NCI-H510A (cell line): ENCODE results near the gene CNGB1.
"Not testable (repeated sequence)": the region's sequence is repeated elsewhere in the genome, so short reads cannot be mapped to it uniquely, and the experiment has no call there.

Source experiments
- DNase-seq: peaks from one replicate; lab custom pipeline; 2025; lab: John Stamatoyannopoulos, UW

Gene CNGB1

DNA sequence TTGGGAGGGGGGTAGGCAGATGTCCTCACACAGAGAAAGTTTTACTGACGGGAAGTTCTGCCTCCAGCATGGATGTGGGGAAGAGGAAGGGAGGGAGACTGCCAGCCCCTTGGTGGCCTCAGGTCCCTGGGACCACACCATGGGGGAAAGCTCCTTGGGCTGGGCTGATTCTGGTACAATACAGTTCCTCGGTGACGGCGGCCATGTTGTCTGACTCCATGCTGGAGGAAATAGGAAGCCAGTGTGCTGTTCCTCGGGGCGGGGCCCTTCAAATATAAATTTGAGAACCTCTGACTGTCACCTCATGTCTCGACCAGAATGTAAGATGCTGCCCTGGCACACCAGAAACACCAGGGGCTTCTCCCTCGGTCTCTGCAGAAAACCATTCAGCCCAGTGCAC lies 66.8 kb downstream of the CNGB1 start:
- DNase-seq: no peak

DNA sequence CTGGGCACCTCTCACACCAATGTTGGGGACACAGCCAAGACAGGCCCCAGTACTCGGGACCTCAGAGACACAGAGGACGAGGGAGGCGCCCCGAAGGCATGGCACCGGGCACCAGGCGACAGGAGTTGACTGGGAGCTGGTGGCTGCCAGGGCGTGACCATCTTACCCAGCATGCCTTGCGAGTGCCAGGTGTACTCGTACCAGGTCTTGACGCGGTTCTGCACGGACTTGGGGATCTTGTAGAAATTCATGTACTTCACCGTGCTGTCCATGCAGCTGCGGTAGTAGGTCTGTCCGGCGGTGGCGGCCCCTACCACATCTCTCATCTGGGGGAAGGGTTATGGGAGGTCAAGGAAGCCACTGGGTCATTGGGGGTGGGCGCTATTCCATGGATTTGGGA lies 67.3 kb downstream of the CNGB1 start:
- DNase-seq: no peak

DNA sequence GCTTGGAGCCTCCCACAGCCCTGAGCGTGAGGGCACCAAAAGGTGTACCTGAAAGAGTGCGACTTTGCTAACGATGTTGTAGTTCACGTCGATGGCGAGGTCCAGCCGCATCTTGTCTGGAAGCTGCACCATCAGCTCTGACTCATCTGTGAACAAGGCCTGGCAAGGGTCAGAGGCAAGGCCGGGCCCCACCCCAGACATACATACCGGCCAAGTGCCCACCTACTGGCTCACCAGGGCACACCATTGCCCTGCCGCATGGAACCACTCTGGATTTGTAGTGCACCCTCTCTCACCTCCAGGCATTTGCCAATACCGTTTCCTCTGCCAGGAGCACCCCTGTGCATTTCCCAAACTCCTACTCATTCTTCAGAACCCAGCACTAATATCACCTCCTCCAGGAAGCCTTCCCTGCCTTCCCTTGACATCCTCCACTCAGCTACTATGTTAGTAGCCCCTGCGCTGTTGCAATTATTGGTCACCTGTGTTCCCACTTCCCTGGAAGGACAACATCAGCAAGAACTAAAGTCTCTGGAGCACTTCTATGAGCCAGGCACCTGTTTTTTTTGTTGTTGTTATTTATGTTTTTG lies 69.4 kb downstream of the CNGB1 start:
- DNase-seq: no peak

DNA sequence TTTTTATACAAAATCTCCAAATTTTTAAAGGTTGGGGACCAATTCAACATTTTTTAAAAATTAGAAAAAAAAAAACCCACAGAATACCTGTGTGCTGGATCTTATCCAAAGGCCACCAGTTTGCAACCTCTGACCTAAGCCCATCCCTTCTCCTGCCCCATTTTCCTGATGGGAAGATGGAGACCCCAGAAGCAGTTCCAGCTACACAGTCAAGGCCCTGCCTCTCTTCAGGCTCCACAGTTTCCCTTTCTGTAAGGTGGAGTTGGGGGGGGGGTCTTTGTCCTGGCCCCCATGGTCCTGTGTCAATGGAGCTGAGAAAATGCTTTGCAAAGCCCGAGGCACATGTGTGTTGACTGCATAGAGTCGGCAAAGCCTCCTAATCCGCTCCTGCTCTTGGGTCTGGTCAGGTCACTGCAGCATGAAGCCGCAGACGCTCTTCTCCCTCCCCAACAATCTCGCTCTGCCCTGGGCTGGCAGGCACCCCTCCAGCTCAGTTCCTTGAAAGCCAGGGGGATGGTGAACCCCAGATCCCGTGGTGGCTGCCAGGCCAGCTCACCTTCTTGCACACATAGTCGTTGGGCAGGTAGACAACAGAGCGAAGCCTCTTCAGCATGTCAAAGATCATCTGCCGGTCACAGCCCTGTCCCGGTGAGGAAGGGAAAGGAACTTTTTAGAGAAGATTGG lies 70.0 kb downstream of the CNGB1 start:
- no peak for DNase-seq

DNA sequence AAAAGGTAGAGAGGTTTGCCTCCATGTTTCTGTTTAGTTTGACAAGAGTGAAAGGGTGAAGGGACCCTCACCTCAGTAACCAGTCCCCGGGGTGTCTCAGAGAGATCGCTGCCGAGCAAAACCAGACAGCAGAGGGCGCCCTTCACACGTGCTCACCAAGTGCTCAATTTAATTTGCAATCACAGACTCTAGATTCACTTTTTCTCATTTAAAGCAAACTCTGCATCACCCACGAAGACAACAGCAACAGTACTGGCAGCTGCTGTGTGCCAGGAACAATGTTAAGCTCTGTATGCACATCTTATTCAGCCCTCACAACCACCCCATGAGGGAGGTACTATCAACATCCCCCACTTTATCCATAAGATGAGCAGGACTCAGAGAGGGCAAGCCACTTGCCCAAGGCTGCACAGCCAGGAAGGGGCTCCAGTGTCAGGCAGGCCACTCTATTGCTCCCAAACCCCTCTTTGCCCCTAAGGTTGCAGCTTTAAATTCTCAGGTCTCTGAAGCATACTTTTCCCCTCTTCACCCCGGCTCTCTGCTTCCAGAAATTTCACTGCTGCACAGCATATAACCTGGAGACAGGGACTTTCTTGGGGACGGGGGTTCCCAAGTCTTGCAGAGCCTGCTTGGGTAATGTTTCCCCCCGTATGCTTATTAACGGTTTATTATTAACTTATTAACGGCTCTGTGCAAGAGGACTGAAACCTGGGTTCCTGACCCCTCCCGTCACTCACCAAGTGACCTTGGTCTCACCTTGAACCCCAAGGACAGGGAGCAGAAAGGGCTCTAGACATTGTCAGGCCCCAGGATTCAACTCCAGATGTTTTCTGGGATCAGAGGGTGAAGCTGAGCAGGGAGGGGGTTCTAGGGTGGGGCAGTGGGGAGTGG lies 70.9 kb downstream of the CNGB1 start:
- DNase-seq: no peak

DNA sequence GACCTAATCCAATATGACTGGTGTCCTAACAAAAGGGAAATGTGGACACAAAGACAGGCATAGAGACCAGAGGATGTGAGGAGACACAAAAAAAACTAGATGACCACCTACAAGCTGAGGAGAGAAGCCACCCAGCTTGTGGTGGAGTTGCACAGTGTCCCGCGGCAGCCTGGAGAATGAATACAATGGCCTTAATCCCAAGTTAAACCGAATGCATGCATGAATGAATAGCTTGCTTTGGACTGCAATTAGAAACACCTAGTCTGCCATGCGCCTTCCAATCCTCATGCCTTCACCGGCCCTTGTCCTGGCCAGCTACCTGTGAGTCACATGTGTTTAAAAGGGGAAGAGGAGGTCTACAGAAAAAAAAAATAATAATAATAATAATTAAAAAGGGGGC lies 72.0 kb downstream of the CNGB1 start:
- no peak for DNase-seq

DNA sequence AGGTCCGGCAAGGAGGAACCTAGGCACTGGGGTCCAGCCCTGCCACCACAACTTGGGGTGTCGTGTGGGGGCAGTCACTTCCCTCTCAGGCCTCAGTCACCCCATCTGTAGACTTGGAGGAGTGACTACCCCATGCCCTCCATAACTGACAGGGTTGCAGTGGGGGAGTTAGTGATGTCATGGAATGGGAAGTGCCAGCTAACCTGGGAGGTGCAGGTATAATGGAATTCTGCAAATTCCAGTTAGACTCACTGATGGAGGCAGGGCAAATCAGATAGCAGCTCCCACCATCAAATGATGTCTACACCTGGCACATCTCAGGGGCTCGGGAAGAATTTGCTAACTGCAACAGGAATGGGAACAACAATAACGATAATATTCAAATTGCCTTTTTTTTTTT lies 72.9 kb downstream of the CNGB1 start:
- no peak for DNase-seq

DNA sequence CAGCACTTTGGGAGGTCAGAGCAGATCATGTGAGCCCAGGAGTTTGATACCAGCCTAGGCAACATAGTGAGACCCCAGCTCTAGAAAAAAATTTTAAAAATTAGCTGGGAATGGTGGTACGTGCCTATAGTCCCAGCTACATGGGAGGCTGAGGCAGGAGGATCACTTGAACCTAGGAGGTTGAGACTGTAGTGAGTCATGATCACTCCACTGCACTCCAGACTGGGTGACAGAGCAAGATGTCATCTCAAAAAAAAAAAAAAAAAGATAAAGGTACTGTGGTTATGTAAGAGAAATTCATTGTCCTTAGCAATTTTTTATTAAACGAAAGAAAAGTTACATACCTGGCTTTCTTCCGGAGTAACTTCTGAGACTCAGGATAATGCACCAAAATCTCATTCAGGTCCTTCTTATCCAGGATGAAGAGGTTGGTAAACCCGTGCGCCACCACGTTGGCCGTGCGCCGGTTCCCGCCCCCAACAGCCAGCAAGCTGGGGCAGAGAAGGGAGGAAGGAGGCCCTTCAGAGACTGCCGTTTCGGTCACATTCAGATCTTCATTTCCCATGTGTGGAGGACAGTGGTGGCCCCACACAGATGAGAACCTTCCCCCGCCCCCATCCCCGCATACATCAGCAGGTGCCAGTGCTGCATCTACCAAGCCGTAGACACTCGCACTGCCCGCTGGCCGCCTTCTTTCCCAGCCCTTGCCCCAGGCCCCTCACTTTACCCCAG lies 73.7 kb downstream of the CNGB1 start:
- peak; percentile 24 for DNase-seq

DNA sequence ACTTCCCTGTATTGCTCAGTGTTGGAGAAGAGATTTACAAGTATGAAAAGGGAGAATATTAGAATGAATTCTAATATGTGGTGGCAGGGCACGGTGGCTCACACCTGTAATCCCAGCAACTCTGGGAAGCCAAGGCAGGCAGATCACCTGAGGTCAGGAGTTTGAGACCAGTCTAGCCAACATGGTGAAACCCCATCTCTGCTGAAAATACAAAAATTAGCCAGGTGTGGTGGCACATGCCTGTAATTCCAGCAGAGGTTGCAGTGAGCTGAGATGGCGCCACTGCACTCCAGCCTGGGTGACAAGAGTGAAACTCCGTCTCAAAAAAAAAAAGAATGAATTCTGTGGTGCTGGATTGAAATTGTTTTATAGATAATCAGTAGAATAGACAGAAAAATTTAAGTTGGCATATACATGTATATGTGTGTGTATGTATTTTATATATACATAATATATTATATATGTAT lies 75.8 kb downstream of the CNGB1 start:
- not testable (repeated sequence) for DNase-seq

DNA sequence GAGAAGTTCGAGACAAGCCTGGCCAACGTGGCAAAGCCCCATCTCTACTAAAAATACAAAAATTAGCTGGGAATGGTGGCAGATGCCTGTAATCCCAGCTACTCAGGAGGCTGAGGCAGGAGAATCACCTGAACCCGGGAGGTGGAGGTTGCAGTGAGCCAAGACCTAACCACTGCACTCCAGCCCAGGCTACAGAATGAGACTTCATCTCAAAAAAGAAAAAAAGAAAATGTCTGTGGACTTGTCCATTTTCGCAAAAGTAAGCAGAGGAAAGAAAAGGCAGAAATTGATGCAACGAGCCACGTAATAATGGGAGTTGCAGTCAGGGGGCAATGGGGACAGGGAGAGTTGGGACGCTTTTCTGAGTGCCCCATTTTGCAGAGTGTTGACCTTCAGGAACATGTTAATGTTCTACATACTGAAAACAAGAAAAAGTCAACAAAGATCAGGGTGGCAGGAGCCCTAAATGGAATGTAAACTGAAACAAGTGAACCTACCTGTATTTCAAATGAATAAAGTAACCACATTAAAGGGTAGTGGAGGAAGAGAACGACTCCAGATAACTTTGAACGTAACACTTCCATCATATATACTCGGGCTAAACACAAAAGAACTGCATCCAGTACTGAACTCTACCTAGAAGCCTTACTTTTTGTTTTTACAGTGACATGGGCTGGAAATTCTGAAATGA lies 76.4 kb downstream of the CNGB1 start:
- no peak for DNase-seq

DNA sequence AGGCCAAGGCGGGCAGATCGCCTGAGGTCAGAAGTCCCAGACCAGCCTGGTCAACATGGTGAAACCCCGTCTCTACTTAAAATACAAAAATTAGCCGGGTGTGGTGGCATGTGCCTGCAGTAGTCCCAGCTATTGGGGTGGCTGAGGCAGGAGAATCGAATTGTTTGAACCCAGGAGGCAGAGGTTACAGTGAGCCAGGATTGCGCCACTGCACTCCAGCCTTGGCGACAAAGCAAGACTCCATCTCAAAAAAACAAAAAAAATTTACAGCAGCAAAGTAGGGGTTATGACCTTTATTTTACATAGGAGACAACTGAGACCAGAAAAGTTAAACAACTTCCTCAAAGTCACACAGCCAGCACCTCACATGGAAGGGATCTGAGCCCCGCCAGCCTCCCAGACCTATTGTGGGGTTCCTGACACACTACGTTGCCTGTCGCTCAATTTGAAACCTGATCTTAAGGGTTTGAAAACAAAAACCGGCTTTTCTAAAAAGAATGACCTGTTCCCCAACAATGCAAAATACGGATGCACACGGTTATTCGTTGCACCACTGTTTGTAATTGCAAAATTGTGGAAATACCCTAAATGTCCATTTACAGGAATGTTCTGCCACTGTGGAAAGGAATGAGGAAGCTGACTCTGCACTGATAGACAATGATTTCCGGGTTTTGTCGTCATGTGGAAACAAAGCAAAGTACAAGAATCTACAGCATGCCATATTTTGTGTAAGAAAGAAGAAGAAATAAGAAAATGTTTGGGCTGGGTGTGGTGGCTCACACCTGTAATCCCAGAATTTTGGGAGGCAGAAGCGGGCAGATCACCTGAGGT lies 77.2 kb downstream of the CNGB1 start:
- no peak for DNase-seq

DNA sequence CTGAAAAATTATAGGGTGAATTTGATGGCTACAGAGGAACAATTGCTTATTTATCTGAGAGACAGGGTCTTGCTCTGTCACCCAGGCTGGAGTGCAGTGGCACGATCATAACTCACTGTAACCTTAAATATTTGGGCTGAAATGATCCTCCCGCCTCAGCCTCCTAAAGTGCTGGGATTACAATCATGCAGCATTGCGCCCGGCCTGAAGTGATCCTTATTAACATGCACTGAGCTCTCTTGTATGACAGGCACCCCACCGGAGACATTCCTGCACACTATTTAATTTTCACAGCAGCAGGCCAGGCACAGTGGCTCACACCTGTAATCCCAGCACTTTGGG lies 77.7 kb downstream of the CNGB1 start:
- DNase-seq: no peak

DNA sequence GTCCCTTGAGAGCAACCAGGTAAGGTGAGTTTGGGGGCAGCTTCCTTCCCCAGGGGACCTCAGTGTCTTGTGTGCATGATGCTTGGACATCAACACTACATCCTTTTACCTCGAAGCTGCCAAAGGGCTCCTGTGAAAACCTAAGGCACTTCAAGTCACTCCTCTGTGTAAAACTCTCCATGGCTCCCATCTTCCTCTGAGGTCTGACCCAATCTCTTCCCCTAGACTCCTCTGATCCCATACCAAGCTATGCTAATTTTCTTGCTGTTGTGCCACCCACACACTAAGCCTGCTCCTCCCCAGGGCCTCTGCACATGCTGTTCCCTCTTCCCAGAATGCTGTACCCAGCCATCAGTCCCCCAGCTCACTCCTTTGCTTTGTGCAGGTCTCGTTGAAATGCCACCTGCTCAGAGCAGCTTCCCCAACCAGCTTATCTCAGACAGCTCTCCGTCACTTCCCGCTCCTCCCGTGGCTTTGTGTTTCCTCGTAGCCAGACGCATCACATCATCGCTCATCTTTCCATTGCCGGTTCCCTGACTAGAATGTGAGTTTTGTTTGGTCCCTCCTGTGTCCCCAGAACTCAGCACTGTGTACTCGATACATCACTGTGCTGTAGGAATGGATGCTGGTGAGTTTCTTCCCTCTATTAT lies 78.4 kb downstream of the CNGB1 start:
- DNase-seq: no peak

DNA sequence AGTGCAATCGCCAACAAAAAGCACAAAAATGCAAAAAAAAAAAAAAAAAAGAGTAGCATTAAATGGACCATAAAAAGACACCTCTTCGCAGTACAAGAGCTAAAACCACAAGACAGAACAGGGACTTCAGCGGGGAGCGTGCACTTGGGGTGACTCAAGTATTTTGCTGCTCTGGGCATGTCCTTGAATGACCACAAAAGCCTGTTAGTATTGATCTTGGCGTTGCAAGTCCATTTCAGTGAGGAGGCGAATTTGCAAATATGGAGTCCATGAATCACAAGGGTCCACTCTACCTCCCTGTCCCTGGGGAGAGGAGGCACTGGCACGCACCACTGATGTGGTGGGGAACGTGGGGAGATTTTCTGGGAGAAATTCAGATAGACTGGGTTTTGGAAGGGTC lies 78.9 kb downstream of the CNGB1 start:
- DNase-seq: no peak

DNA sequence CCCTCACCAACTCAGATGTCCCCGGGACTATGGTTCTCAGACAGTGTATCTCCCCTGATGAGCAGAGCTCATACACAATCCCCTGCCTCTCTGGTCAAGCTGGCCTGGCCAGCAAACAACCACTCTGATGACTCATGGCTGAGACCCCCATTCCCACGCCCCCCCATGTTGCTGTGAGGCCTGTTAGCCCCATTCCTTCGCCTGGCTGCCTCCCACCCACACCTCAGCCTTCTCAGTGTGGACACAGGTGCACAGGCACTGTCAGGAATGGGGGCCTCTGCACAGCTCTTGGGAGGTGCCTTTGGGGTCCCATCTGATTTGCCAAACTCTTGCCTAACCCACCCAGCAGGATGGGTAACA lies 80.2 kb downstream of the CNGB1 start:
- DNase-seq: no peak

DNA sequence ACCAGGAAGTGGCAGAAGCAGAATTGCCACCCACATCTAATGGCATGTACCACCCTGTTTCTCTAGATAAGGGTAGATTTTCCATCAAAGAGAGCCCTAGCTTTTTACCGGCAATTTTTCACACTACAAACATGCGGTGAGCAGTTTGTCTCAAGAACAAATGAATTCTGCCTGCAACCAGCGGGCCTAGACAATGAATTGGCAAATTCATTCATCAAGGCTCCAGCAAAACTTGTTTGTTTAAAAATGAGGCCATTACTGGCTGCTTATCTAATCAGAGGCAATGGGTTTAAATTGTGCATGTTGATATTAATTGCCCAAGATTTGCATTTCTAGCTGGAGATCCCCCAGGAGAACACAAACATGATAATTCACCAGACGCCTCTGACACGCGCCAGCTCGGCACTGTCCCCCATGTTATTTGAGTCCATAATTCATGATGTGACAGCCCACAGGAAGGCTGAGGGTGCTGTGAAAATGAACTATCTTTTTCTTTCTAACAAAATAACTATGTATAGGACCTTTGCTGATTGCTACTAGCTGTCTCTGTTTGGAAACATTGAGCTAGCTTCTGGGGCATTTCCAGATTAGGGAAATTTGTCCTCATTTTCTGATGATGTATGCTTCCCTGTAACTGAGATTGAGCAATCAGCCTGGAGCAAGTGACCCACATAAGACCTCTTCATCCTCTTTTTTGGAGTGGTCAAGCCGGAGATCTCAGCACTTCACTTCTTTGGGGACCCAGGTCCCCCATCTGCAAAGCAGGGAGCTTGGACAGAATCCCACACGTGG lies 80.8 kb downstream of the CNGB1 start:
- DNase-seq: no peak

DNA sequence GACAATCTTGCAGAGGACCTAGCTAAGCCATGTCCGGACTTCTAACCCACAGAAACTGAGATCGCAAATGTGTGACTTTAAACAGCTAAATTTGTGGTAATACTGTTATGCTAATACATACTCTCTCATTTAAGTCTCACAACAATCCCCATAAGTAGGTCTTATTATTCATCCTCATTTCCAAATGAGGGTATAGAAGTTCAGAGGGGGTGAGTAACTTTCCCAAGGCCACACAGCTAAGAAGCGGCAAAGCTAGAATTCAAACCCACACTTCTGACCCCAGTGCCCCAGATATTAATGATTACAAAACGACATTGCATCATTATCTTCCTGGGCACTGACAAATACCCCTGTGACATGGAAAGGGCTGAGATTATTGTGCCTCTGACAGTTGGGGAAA lies 81.4 kb downstream of the CNGB1 start:
- no peak for DNase-seq

DNA sequence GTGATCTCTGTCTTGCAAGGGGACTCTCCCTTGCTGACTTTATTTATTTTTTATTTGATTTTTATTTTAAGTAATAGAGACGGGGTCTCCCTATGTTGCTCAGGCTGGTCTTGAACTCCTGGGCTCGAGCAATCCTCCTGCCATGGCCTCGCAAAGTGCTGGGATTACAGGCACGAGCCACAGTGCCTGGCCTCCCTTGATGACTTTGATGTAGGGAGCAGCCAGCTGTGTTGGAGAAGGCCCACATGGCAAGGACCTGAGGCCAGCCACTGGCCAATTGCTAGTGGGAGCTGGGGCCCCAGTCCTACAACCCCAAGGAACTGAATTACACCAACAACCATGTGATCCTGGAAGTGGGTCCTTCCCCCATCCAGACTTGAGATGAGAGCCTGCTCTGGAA lies 81.8 kb downstream of the CNGB1 start:
- no peak for DNase-seq

DNA sequence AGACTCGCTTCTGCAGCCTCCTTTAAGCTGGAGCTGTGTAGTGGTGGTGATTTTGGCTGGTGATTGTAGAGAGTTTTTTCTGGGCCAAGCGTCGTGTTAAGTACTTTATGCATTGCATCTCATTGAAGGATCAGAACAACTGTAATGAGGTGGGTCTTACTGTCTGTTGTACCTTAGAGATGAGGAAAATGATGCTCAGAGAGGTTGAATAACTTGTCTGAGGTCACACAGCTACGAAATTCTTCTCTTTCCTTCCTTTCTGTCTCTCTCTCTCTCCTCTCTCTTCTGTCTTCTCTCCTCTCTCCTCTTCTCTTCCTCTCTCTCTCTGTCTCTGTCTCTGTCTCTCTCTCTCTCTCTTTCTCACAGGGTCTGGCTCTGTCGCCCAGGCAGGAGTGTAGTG lies 82.8 kb downstream of the CNGB1 start:
- no peak for DNase-seq

DNA sequence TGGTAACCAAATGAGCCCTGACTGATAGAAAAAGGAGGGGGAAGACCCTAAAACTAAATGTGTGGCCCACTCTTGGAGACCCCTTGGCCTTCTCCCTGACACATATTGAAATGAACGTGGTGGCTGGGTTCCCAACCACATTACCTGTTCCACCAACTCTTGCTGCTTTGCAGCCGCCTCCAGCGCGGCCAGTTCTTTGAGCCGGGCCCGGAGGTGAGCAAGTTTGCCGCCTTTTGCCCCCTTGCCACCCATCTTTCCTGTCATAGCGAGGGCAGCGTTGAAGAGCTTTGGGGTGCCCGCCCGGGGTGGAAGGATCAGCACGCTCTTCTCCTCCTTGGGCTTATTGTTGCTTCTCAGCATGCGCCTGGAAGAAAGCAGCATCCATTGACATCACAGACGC lies 83.2 kb downstream of the CNGB1 start:
- no peak for DNase-seq
